ENCODE results near the gene SNUPN.

The SNUPN gene

GRCh38 chr15:75649848-75650247 is 24.3 kb upstream of the SNUPN start:
- H3K9me3 ChIP-seq (ENCODE audit: severe bottlenecking) = no peaks in the 10 kb centered on the region
- TF ChIP-seq CTCF (IDR thresholded peaks at IDR 0.05; ENCODE audit: poor library complexity, severe bottlenecking) = no peak
- H3K36me3 ChIP-seq (ENCODE audit: low read depth) = peaks cover 48% of the 10 kb centered on the region
- peaks cover 35% of the 10 kb centered on the region for H3K4me1 ChIP-seq (ENCODE audit: insufficient read depth, poor library complexity, severe bottlenecking)
- DNase-seq (ENCODE audit: low spot score) = no peak
- peak overlapping the region; percentile 15 for H3K4me3 ChIP-seq (ENCODE audit: severe bottlenecking)
- H3K27me3 ChIP-seq (ENCODE audit: insufficient read depth, poor library complexity, severe bottlenecking) = no peaks in the 10 kb centered on the region
- peak overlapping the region; percentile 81 for H3K27ac ChIP-seq (ENCODE audit: poor library complexity, severe bottlenecking)
- no peak for ATAC-seq (ENCODE audit: low read depth)

GRCh38 chr15:75649045-75649761 is 23.7 kb upstream of the SNUPN start:
- peak overlapping the region; percentile 58 for H3K4me3 ChIP-seq (ENCODE audit: severe bottlenecking)
- no peaks in the 10 kb centered on the region for H3K9me3 ChIP-seq (ENCODE audit: severe bottlenecking)
- ATAC-seq (ENCODE audit: low read depth) = peak; percentile 2
- H3K36me3 ChIP-seq (ENCODE audit: low read depth) = peaks cover 42% of the 10 kb centered on the region
- peaks cover 35% of the 10 kb centered on the region for H3K4me1 ChIP-seq (ENCODE audit: insufficient read depth, poor library complexity, severe bottlenecking)
- no peak for TF ChIP-seq CTCF (IDR thresholded peaks at IDR 0.05; ENCODE audit: poor library complexity, severe bottlenecking)
- H3K27ac ChIP-seq (ENCODE audit: poor library complexity, severe bottlenecking) = peak overlapping the region; percentile 81
- DNase-seq (ENCODE audit: low spot score) = peak; percentile 74
- H3K27me3 ChIP-seq (ENCODE audit: insufficient read depth, poor library complexity, severe bottlenecking) = no peaks in the 10 kb centered on the region

GRCh38 chr15:75648156-75649000 is 22.9 kb upstream of the SNUPN start:
- peaks cover 33% of the 10 kb centered on the region for H3K36me3 ChIP-seq (ENCODE audit: low read depth)
- H3K27me3 ChIP-seq (ENCODE audit: insufficient read depth, poor library complexity, severe bottlenecking) = no peaks in the 10 kb centered on the region
- DNase-seq (ENCODE audit: low spot score) (no peak), ATAC-seq (ENCODE audit: low read depth) (peak; percentile 9)
- peaks cover 35% of the 10 kb centered on the region for H3K4me1 ChIP-seq (ENCODE audit: insufficient read depth, poor library complexity, severe bottlenecking)
- no peaks in the 10 kb centered on the region for H3K9me3 ChIP-seq (ENCODE audit: severe bottlenecking)
- TF ChIP-seq CTCF (IDR thresholded peaks at IDR 0.05; ENCODE audit: poor library complexity, severe bottlenecking) = no peak
- peak overlapping the region; percentile 81 for H3K27ac ChIP-seq (ENCODE audit: poor library complexity, severe bottlenecking)
- H3K4me3 ChIP-seq (ENCODE audit: severe bottlenecking) = peak overlapping the region; percentile 58

- DNase-seq (ENCODE audit: low spot score) (peak; percentile 87), ATAC-seq (ENCODE audit: low read depth) (peak; percentile 74)
- TF ChIP-seq CTCF (IDR thresholded peaks at IDR 0.05; ENCODE audit: poor library complexity, severe bottlenecking) = peak; percentile 84
- Histone ChIP-seq H3K9me3 (ENCODE audit: severe bottlenecking) (no peaks in the 10 kb centered on the region), H3K27me3 (ENCODE audit: insufficient read depth, poor library complexity, severe bottlenecking) (no peaks in the 10 kb centered on the region), H3K36me3 (ENCODE audit: low read depth) (peaks cover 25% of the 10 kb centered on the region), H3K27ac (ENCODE audit: poor library complexity, severe bottlenecking) (peak within 1 kb of the TSS; percentile 81), H3K4me3 (ENCODE audit: severe bottlenecking) (peak within 1 kb of the TSS; percentile 58), H3K4me1 (ENCODE audit: insufficient read depth, poor library complexity, severe bottlenecking) (peaks cover 35% of the 10 kb centered on the region)
These were observed 22.0 kb upstream of the SNUPN start, which contains the start of gene SNX33 for GRCh38 chr15:75647370-75648155. Gene SNX33, plus strand, starts transcription at chr15:75647912. Its CDS starts 1,191 bp downstream, at chr15:75649103.

Measured in RWPE2 (cell line).